Activated naive CD8-positive, alpha-beta T cell treated with anti-CD3 and anti-CD28 coated beads for 36 hours (primary cell): ENCODE measurements around the gene TTC6. TPM values are rescaled to one million over a fixed set of nuclear protein-coding genes. Genes with fewer than 3 reads are reported as not detected.

Experiments used
- DNase-seq: peaks from one replicate; pipeline ENCODE4 v3.0.0; 2021
- H3K27ac Mint-ChIP-seq: one replicate; pipeline ENCODE4 v1.8.0; 2022; ENCODE audit warnings: mild to moderate bottlenecking, moderate library complexity, mixed read lengths
- H3K27me3 Mint-ChIP-seq: one replicate; pipeline ENCODE4 v1.8.0; 2022; ENCODE audit warnings: mild to moderate bottlenecking, mixed read lengths
- H3K36me3 Mint-ChIP-seq: one replicate; pipeline ENCODE4 v1.8.0; 2021; ENCODE audit warnings: mild to moderate bottlenecking, mixed read lengths
- H3K4me1 Mint-ChIP-seq: one replicate; pipeline ENCODE4 v1.8.0; 2021; ENCODE audit warnings: mixed read lengths
- H3K4me3 Mint-ChIP-seq: one replicate; pipeline ENCODE4 v1.8.0; 2022; ENCODE audit warnings: mild to moderate bottlenecking, moderate library complexity, mixed read lengths
- H3K9me3 Mint-ChIP-seq: one replicate; pipeline ENCODE4 v1.8.0; 2022; ENCODE audit warnings: mixed read lengths
- total RNA-seq, 2 experiments: library from RNA; stranded (reverse); gene quantifications; one replicate each; pipeline ENCODE4 v1.2.3, GENCODE V29; 2021

Gene TTC6
- total RNA-seq, 2 experiments from 2014 or later: not detected

- Mint-ChIP-seq H3K4me1 (peaks cover 9% of the 10 kb centered on the region), H3K27ac (no peak overlapping the region), H3K27me3 (peaks cover 96% of the 10 kb centered on the region), H3K36me3 (peaks cover 14% of the 10 kb centered on the region), H3K9me3 (peaks cover 8% of the 10 kb centered on the region), H3K4me3 (no peak overlapping the region)
- no peak for DNase-seq
Observed at GRCh38 chr14:37600880-37601741, 5.7 kb downstream of the TTC6 start.

GRCh38 chr14:37601865-37602264 is 6.4 kb downstream of the TTC6 start:
- no peak overlapping the region for H3K4me3 Mint-ChIP-seq
- H3K27ac Mint-ChIP-seq: no peak overlapping the region
- H3K9me3 Mint-ChIP-seq: peaks cover 5% of the 10 kb centered on the region
- peaks cover 93% of the 10 kb centered on the region for H3K27me3 Mint-ChIP-seq
- H3K4me1 Mint-ChIP-seq: peaks cover 6% of the 10 kb centered on the region
- DNase-seq: no peak
- peaks cover 11% of the 10 kb centered on the region for H3K36me3 Mint-ChIP-seq

DNA sequence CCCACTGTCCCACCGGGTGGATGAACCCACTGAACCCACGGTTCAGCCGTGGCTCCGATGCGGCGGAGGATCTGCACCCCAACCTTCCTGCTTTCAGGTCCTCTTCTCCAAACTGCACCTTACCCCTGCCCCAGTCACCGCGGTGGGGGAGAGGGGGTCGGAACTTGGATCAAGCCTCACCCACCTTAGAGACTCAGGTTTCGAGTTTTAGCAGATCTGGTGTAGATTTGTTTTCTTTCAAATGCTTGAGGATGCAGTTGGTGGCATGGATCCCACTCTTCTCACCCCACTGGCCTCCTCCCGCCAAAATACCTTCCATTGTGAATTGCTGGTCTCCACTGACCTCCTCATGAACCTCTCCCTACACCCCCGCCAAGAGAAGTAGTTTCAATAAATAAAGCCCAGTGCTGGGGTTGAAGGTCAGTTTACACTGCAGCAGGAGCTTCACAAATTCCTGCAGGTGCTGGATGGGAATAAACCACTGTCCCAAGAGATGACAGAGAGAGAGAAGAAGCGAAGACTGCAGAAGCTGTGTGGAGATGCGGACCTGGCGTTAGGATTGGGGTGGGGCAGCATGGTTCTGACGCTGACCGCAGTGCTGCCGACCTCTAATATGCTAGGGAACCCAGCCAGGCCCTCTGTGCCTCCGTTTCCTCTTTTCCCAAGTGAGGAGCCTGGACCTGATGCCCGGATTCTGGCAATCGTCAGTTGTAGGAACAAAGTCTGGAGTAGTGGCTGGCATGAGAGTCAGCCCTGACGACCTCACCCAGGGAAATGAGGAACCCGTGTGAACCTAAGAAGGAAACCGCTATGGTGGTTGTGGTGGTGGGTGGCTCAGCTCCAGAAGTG is 7.4 kb downstream of the TTC6 start:
- Mint-ChIP-seq H3K27ac (no peak overlapping the region), H3K27me3 (peaks cover 83% of the 10 kb centered on the region), H3K4me1 (peaks cover 6% of the 10 kb centered on the region), H3K4me3 (no peak overlapping the region), H3K9me3 (peaks cover 5% of the 10 kb centered on the region), H3K36me3 (peaks cover 9% of the 10 kb centered on the region)
- DNase-seq: no peak

GRCh38 chr14:37603688-37604251 is 8.3 kb downstream of the TTC6 start:
- Mint-ChIP-seq H3K27ac (no peak overlapping the region), H3K27me3 (peaks cover 77% of the 10 kb centered on the region), H3K4me1 (peaks cover 2% of the 10 kb centered on the region), H3K9me3 (peaks cover 4% of the 10 kb centered on the region), H3K36me3 (peaks cover 8% of the 10 kb centered on the region), H3K4me3 (no peak overlapping the region)
- no peak for DNase-seq

GRCh38 chr14:37606678-37607077 is 11.2 kb downstream of the TTC6 start:
- peaks cover 70% of the 10 kb centered on the region for H3K27me3 Mint-ChIP-seq
- no peaks in the 10 kb centered on the region for H3K4me1 Mint-ChIP-seq
- H3K36me3 Mint-ChIP-seq: peaks cover 4% of the 10 kb centered on the region
- H3K4me3 Mint-ChIP-seq: no peak overlapping the region
- H3K27ac Mint-ChIP-seq: no peak overlapping the region
- DNase-seq: no peak
- peaks cover 9% of the 10 kb centered on the region for H3K9me3 Mint-ChIP-seq

DNA sequence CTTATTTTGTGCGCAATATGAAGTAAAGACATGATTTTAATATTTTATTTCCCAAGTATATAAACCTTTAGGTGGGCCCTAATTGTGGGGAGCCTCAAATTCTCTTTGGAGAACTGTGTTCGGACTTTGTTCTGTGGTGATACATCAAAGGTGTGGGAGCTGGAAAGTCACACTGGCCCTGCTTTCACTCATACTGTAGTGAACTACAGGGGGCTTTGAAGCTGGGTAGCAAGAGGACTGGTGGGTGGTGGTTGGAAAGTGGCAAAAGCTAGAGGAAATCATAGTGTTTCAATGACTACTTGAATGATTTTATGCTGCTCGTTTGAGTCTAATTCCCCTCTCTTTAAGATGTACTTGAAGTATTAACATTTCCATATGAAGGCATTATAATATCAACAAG is 13.2 kb downstream of the TTC6 start:
- H3K27ac Mint-ChIP-seq: no peak overlapping the region

GRCh38 chr14:37610945-37611523 is 15.6 kb downstream of the TTC6 start:
- H3K27me3 Mint-ChIP-seq: peaks cover 47% of the 10 kb centered on the region
- H3K27ac Mint-ChIP-seq: no peak overlapping the region
- H3K4me3 Mint-ChIP-seq: no peak overlapping the region
- peaks cover 4% of the 10 kb centered on the region for H3K36me3 Mint-ChIP-seq
- DNase-seq: no peak
- H3K9me3 Mint-ChIP-seq: peaks cover 28% of the 10 kb centered on the region
- H3K4me1 Mint-ChIP-seq: no peaks in the 10 kb centered on the region

More for the DNA sequence above, 13.2 kb downstream of the TTC6 start:
- DNase-seq: no peak
- no peak overlapping the region for H3K4me3 Mint-ChIP-seq
- peaks cover 17% of the 10 kb centered on the region for H3K9me3 Mint-ChIP-seq
- peaks cover 65% of the 10 kb centered on the region for H3K27me3 Mint-ChIP-seq
- peaks cover 4% of the 10 kb centered on the region for H3K36me3 Mint-ChIP-seq
- no peaks in the 10 kb centered on the region for H3K4me1 Mint-ChIP-seq

DNA sequence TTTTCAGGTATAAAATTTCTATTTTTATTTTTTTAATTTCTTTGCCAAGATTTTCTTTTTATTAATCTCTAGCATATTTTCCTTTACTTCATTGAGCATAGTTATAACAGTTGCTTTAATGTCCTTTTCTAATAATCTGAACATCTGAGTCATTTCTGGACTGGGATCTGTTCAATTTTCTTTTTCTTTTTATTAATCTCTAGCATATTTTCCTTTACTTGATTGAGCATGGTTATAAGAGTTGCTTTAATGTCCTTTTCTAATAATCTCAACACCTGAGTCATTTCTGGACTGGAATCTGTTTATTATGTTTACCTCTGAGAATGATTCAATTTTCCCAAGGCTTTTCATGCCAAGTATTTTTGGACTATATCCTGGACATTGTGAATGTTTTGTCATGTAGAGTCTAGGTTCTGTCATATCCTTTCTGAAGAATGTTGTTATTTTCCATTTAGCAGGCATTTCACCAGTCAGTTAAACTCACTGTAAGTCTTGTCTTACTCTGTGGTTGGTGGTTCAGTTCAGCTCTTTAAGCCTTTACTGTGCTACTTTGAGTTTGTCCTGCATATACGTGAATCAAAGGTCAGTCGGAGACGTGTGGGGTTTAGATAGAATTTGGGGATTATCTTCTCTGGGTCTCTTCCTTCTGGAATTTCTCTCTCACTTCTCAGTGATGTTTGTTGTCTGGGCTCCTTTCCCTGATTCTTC is 20.3 kb downstream of the TTC6 start:
- Mint-ChIP-seq H3K36me3 (peaks cover 4% of the 10 kb centered on the region), H3K9me3 (peaks cover 28% of the 10 kb centered on the region), H3K4me1 (no peaks in the 10 kb centered on the region), H3K27me3 (peaks cover 30% of the 10 kb centered on the region), H3K27ac (no peak overlapping the region), H3K4me3 (no peak overlapping the region)
- no peak for DNase-seq

DNA sequence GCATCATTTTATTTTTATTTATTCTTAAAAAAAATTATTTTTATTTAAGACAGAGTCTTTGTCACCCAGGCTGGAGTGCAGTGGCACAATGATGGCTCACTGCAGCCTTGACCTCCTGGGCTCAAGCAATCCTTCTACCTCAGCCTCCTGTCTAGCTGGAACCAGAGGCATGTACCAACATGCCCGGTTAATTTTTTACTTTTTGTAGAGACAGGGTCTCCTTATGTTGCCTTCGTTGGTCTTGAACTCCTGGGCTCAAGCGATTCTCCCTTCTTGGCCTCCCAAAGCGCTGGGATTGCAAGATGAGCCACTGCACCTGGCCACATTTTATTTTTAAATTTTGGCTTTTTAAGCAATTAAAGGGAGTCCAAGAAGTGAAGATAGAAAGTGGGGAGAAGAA is 21.4 kb downstream of the TTC6 start:
- no peak for DNase-seq
- no peaks in the 10 kb centered on the region for H3K36me3 Mint-ChIP-seq
- peaks cover 24% of the 10 kb centered on the region for H3K9me3 Mint-ChIP-seq
- no peak overlapping the region for H3K27ac Mint-ChIP-seq
- H3K4me3 Mint-ChIP-seq: no peak overlapping the region
- H3K4me1 Mint-ChIP-seq: no peaks in the 10 kb centered on the region
- H3K27me3 Mint-ChIP-seq: peaks cover 33% of the 10 kb centered on the region

DNA sequence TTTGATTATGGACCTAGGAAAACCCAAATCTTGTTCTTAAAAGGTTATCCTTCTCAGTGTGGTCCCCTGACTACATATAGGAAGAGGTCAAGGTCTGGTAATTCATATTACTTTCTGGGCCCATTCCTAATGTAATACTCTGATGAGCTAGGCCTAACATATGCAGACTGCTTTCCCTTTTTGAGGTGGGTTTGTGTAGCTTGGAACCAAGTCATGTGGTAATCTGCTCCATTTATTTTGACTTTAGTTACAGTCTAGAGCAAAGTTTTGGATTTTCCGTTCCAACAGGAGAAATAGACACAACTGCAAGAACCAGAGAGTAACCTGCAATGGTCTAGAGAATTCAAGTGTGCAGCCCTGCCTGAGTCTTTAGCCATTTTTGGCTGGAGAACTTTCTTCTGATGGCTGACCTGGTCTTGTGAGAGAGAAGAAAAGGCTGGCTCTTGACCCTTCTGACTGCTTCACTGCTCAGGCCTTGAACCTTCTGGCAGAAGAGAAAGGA is 22.5 kb downstream of the TTC6 start:
- no peak overlapping the region for H3K27ac Mint-ChIP-seq
- peaks cover 31% of the 10 kb centered on the region for H3K27me3 Mint-ChIP-seq
- H3K9me3 Mint-ChIP-seq: peaks cover 21% of the 10 kb centered on the region
- H3K36me3 Mint-ChIP-seq: no peaks in the 10 kb centered on the region
- no peak overlapping the region for H3K4me3 Mint-ChIP-seq
- no peak for DNase-seq
- no peaks in the 10 kb centered on the region for H3K4me1 Mint-ChIP-seq

- peaks cover 18% of the 10 kb centered on the region for H3K9me3 Mint-ChIP-seq
- no peak overlapping the region for H3K4me3 Mint-ChIP-seq
- no peaks in the 10 kb centered on the region for H3K36me3 Mint-ChIP-seq
- H3K27ac Mint-ChIP-seq: no peak overlapping the region
- no peak for DNase-seq
- peaks cover 34% of the 10 kb centered on the region for H3K27me3 Mint-ChIP-seq
- H3K4me1 Mint-ChIP-seq: no peaks in the 10 kb centered on the region
Observed at GRCh38 chr14:37618498-37619028, 23.1 kb downstream of the TTC6 start.

GRCh38 chr14:37620856-37621255 is 25.4 kb downstream of the TTC6 start:
- Mint-ChIP-seq H3K4me1 (no peaks in the 10 kb centered on the region), H3K36me3 (no peaks in the 10 kb centered on the region), H3K27ac (no peak overlapping the region), H3K4me3 (no peak overlapping the region), H3K27me3 (peaks cover 35% of the 10 kb centered on the region), H3K9me3 (peaks cover 7% of the 10 kb centered on the region)
- DNase-seq: no peak

GRCh38 chr14:37622231-37622923 is 26.9 kb downstream of the TTC6 start:
- Mint-ChIP-seq H3K4me3 (no peak overlapping the region), H3K27ac (no peak overlapping the region), H3K36me3 (no peaks in the 10 kb centered on the region), H3K27me3 (peaks cover 35% of the 10 kb centered on the region), H3K9me3 (peaks cover 2% of the 10 kb centered on the region), H3K4me1 (no peaks in the 10 kb centered on the region)
- DNase-seq: no peak
